T-helper 22 cell (primary cell): Measurements from ENCODE around the gene MCAT.

Experiments
- DNase-seq: peaks from one replicate; pipeline ENCODE4 v3.0.0-alpha.2; 2020; ENCODE audit warnings: low read depth

The MCAT gene, protein sequence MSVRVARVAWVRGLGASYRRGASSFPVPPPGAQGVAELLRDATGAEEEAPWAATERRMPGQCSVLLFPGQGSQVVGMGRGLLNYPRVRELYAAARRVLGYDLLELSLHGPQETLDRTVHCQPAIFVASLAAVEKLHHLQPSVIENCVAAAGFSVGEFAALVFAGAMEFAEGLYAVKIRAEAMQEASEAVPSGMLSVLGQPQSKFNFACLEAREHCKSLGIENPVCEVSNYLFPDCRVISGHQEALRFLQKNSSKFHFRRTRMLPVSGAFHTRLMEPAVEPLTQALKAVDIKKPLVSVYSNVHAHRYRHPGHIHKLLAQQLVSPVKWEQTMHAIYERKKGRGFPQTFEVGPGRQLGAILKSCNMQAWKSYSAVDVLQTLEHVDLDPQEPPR

DNA sequence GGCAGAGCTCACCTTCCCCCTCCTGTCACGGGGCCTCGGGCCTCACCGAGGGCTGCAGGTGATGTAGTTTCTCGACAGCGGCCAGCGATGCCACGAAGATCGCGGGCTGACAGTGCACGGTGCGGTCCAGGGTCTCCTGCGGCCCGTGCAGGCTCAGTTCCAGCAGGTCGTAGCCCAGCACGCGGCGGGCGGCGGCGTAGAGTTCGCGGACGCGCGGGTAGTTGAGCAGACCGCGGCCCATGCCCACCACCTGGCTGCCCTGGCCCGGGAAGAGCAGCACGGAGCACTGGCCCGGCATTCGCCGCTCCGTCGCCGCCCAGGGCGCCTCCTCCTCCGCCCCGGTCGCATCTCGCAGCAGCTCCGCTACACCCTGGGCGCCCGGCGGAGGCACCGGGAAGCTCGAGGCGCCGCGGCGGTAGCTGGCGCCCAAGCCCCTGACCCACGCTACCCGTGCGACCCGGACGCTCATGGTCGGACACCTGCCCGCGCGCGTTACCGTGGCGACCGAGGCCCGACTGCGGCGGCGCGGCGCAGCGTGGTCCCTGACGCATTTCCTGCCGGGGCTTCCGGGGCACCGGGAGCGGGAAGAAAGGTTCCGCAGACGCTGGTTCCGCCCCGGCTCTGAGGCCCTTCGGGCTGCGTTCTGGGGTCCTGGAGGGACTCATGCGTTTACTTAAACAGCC lies at the start of gene MCAT:
MCAT (minus strand) TSS at position 519 of the 683 bp plus-strand sequence; CDS start at position 469, 50 bp downstream.
- peak; percentile 61 for DNase-seq

DNA sequence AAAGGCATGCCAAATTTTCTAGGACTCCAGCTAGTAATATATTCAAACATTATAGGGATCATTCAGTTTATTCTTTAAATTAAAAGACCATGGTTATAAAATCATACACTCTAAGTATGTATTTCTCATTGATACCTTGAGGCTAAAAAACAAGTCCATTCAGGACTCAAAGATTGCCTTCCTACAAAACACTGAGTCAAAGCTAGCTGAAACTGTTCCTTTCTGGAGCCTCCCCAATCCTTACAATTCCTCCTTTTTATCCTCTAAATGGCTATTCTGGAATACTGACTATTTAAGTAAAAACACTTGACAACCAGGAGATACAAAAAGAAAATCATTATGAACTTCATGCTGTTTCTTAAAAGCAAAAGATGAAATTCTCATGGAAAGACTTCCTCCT lies 48.6 kb upstream of the MCAT start:
- DNase-seq: no peak

DNA sequence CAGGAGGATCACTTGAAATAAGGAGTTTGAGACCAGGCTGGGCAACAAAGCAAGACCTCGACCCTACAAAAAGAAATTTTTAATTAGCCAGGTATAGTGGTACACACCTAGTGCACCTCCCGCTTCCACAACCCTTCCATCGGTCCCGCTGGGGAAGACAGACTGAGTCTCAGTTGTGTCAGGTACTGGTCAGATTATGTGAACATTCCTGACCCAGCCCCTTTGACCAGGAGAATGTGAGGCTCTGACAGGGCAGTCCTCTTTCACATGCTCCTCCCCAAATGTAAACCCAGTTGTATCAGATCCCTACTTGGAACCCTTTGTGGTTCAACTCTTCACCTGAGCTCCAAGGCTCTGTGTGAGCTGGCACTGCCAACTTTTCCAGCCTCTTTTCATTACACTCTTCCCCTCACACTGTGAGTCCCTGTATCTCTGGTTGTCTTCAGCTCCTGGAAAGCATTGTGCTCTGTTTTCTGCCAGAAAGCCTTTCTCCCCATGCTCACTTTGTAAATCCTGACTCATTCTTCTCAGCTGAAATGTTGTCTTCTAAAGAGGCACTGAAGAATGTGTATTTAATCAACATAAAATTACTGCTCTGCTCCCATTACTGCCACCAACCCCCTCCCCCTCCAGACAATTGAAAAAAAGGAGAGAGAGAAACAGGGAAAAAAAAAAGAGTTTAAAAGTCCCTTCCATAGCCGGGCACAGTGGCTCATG lies 45.8 kb upstream of the MCAT start:
- DNase-seq: no peak

DNA sequence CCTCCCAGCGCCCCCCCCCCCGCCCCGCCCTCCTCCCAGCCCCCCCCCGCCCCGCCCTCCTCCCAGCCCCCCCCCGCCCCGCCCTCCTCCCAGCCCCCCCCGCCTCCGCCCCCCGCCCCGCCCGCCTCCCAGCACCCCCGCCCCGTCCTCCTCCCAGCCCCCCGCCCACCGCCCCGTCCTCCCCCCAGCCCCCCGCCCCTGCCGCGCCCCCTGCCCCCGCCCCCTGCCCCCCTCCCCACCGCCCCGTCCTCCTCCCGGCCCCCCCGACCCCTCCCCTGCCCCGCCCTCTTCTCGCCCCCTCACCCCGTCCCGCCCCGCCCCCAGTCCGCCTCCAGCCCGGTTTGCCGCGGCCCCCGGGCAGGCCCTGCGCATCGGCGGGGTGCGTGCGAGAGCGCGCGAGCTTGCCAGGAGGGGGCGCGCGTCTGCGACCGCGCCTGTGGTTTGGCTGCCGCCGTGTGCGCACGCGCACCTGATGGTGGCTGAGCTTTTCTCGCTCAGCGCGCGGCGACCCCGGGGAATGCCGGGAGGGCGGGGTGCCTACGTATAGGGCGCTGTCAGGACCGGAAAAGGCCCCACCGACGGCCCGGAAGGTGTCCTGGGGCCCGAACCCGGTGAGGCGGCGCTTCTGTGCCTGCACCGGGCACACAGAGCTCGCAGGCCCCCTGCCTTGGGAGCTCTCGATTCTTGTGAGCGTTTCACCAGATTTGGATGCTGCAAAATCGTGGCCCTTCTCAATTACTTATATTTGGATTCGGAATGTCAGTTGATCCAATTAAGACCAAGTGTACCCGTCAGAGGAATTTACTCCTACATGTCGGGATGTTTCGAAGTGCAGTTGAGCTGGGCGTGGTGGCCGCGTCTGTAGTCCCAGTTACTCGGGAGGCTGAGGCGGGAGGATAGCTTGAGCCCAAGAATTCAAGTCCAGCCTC lies 44.2 kb upstream of the MCAT start:
- peak; percentile 90 for DNase-seq

DNA sequence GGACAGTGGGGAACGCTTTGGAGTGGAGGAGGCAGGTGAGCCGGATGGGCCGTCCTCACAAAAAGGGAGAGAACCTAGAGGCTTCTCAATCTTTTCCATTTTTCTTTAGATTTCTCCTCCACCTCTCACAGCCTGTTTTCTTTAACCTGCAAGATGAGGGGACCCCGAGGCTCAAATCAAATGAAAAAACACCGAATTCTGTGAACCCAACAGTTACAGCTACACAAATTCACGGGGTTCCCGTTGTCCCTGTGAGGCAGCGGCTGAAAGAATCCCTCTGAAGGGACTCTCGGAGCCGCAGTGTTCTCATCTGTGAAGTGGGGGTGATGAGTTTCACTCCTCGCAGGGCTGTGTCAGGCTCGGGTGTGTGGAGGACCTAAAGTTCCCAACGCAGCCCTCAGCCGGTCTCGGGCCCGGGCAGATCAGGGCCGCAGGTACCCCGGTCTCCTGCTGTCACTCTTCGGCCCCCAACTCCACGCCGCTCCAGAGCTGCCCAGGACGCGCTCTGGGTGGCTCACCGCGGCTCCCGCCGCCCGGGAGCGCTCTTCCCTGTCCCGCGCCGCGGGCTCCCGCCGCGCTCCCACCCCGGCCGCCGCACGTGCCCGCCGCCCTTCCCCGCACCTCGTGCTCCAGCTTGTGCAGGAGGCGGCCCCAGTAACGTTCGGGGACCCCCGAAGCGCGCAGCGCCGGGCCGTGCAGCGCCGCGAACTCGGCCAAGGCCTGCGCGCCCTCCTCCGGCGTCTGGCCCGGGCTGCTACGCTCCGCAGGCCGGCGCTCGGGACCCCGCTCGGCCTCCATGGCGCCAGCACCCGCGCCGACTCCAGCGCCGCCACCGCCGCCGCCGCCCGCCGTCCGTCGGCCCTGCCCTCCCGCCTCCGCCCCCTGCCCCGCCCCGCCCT lies 43.3 kb upstream of the MCAT start, which contains the start of gene TTLL12:
TTLL12 (minus strand) TSS at position 863 of the 899 bp plus-strand sequence; CDS start at position 798, 65 bp downstream.
- DNase-seq: peak; percentile 46

DNA sequence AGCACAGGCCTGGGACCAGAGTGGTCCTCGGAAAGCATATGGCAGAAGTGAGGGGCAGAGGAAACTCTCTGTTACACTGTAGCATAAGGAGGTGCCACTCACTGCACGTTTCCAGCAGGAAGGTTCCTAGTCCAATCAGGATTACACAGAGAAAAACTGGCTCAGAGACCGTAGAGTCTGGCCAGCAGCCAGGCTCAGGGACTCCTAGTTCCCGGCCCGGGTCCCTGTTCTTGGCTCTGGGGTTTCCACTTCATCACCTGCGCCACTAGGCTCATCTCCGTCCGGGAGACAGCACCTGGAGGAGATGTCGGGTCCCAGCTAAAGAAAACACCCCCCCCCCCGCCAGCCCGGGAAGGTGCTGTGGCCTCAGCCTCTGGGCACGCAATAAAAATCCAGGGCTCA lies 42.7 kb upstream of the MCAT start:
- no peak for DNase-seq

DNA sequence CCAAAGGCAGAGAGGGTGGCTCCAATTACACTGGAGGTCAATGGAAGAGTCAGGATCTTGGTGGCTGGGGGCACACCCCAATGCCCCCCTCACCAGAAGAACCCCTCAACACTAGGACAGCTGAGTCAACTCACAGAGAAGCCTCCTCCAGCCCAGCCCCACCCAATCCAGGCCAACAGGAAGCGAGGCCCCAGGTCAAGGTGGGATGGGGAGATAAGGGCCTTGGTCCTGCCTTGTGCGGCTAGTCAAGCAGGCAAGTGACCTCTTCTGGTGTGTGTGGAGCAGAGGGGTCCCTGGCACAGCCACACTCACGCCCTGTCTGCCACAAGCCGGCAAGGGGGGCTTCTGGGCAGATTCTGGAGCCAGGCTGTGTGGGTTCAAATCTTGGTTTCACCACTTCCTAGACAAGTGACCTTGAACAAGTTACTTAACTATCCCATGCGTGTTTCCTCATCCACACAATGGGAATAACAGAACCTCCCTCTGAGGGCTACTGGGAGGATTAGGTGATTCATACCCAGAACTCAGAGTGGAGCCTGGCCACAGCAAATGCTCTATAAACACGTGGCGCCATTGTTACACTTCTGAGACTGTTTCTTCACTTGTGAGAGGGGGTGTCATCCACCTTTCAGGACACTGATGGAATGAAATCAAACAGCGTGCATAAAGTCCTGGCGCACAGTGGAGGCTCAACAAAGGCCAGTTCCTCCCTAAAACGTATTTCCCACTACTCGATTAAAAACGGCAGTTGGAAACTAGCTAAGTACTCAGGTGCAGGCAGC lies 40.5 kb upstream of the MCAT start:
- no peak for DNase-seq

DNA sequence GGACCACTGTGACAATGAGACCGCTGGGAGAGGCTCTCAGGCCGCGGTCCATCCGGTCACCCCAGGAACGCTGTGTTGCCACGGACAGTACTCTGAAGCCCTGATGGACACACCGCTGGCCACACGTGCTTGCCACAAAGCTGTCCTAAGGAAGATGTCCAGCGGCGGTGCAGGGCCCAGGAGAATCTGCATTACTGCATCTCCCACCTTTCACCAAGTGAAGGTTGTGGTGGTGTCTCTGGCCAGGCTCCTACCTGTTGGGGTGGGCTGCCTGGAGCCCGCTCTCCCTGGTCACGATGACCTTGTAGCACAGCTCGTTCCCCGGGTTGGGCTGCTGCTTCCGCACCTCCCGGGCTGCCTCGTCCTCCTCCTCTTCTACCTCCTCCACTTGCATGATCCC lies 39.5 kb upstream of the MCAT start:
- DNase-seq: no peak

DNA sequence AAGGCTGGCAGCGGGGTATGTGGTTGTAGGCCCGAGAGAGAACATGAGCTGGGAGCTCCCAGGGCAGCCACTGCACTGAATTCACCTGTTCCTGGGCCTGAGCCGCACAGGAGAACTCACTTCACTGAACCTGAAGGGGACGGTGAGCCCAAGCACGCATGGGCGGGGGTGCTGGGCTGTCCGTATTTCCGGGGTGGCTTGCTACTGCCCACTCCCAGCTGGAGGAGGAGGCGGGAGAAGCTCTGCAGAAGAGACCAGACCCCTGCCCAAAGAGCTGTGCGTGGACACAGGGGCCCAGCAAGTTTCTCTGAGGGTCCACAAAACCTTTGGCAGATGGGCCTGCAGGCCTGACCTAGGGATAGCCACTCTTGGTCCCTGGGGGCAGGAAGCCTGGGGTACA lies 38.9 kb upstream of the MCAT start:
- no peak for DNase-seq

DNA sequence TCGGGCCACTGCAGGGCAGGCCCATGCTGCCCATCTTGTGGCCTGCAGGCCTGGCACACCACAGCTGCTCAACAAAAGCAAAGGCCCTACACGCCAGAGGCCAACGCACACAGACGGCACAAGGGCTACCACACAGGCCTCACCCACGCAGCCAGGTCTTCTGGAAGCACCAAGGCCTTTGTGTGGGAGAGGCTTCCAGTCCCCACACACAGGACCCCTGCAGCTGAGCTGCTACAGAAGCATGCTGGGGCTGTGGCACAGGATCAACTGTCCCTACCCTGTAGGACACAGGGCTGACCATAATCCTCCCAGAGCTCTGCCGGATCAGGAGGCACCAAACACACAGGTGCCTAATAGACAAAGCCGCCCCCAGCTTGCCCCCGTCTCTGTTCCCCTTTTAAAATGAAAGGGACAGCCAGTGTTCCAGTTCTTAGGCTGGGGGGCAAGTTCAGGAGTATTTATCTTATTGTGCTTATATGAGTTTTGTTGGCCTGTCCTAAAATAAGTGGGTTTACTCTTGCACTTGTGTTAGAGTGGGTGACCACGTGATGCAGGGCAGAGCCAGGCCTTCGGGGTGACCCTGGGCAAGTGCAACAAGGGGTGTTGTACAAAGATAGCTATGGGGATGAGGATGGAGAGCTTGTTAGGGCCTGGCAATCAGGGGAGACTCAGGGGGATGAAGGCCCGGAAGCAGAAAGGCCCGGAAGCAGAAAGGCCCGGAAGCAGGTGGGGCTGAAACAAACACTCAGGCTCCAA lies 38.3 kb upstream of the MCAT start:
- DNase-seq: no peak

DNA sequence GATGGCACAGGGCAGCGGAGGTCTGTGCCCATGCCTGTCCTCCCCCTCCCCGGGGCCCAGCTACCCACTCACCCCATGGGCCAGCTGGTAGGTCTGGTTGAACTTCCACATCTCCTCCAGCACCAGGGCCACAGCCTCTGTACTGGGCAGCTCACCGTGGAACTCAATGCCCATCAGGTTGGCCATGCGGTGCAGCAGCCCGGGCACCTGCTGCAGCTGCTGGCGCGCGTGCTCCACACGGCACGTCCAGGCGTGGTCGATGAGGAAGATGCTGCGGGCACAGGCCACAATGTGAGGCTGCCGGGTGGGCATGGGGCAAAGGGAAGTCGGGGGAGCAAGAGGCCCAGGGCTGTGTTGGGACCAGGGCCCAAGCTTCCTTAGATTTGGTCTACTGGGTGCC lies 37.5 kb upstream of the MCAT start:
- DNase-seq: no peak

DNA sequence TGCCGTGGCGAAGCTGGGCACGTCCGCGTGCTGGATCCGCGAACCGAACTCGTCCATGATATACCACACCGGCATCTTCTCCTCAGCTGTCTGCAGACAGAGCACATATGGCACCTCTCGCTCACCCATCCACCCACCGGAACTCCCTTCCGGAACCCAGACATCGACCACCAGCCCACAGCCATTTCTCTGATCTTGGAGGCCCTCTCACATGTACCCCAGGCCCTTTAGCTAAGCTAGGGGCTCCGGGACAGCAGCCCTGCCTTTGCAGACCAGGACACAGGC lies 36.7 kb upstream of the MCAT start:
- DNase-seq: no peak

DNA sequence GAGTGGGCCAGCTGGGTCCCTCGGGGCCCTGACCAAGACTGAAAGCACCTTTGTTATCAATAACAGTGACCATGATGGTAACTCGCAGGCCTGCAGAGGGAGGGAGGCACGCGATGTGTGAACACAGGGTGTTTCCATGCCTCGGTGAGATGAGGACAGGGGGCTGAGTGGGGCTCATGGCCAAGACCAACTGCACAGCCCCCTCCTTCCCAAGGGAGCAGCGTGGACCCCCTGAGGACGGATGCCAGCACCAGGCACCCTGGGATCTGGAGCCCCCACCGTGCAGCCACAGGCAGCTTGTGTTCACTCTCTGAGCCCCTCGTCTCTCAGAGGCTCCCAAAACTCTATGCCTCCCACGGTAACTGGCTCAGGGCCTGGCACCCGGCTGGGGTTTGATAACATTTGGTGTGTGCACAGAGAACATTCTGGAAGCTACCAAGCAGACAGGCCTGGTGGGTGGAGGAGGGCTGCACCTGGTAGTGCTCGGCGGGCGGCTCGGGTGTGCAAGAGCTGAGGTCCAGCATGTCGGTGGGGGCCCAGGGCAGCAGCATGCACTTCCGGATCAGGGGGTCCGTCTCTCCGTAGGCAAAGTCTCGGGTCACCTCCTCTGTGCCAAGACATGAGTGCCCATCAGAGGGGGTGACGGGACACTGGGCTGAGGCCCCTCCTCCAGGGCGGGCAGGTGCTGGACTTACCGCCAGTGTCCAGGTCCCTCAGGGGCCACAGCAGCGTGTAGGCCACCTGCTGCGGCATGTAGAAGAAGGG lies 36.1 kb upstream of the MCAT start:
- no peak for DNase-seq

DNA sequence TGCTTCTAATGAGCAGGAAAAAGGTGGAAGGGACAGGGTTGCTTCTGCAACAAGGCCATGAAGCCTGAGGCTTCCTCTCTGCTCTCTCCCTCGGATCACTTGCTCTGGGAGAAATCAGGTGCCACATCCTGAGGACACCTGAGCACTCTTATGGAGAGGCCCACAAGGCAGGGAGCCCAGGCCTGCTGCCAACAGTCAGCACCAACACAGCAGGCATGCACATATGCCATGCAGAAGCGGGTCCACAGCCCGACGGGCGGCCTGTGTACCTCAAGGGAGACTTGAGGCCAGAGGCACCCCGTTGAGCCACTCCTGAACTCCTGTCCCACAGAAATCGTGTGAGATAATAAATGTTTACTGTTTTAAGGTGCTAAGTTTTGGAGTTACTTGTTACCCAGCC lies 34.3 kb upstream of the MCAT start:
- no peak for DNase-seq

DNA sequence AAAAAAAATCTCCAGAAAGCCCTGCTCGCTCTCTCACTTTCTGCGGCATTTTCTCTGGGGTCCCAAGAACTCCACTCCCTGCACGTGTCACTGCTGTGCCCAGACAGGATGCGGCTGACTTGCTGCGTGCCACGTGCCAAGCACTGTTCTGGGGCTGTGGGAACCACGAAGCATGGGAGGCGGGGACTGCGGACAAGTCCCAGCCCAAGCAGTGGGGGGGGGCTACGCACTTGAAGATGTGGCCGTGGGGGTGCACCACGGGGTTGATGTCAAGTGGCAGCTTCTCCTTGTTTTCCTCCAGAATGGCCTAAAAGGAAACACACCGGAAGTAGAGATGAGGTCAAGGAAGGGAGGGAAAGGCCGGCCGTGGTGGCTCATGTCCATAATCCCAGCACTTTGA lies 32.9 kb upstream of the MCAT start:
- no peak for DNase-seq

DNA sequence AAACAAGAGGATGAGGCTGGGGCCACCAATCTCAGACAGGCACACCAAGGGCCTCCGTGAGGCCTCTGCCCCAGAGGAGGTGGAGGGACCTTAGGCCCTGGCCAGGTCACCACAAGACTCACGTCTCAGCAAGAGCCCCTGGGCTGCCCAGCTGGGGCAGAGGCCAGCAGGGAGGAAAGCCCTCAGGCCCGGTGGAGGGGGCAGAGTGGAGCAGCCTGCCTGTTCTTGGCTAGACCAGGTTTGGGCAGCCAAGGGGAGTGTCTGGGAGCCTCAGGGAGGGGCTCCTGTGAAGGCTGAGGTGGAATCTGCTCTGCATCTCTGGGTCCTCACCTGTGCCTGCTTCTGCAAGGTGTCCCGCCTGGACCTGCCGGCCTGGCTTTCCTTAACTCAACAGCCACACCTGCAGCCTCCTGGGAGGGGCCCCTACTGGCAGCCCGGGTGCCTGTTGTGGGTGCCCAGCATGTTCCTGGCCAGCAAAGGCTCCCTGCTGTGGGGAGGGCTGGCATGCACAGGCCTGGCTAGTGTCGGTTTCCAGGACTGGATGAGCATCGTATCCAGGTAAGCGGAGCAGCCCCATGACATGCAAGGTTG lies 31.8 kb upstream of the MCAT start:
- no peak for DNase-seq

DNA sequence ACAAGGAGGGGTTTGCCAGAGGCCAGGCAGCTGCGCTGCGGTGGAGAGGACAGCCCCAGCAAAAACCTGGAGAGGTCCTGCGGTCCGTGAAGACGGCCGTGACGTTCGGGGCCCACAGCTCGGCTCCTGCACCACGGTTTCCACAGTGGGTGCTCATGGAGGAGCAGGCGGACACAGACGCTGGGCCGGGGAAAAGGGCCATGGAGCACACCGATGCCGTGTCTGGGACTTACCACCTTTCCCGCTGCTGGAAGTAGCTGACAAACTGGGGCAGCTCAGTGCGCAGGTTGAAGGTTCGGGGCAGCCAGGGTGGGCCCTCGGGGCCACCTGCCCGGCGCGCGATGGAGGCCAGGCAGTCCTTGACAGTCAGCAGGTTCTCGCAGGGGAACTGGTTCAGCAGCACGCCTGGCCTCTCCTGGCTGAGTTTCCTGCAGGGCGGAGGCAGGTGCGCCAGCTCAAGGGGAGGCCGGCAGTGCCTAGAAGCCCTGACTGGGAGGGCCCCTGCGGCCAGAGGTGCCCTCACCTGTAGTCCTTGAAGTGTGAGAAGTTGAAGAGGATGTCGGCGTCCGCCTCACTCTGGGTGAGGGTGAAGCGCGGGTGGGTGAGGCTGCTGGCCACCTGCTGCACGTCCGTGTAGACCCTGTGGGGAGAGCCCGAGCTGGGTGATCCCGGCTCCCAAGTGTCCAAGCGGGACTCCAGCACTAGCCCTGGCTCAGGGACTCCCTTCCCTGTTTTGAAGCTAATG lies 30.9 kb upstream of the MCAT start:
- DNase-seq: no peak

DNA sequence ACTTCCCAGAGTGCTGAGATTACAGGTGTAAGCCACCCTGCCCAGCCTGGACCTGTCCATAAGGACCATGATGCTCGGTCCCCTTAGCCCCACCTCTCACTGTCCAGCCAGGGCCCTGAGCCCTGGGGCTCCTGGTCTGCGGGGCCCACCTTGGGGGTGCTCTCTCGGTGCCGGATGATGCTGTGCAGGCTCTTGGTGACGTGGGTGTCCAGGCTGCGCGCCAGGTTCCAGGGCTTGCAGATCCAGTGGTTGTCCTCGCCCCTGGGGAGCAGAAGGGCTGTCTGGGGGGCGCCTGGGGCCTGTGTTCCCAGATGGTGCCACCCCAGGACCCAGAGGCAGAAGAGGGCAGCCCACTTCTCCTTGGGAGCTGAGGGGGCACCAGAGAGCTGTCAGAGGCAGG lies 30.4 kb upstream of the MCAT start:
- DNase-seq: no peak
